ENCODE data around the gene C3orf49.

C3orf49 gene

GRCh38 chr3:63886858-63887257, 67.8 kb downstream of the C3orf49 start:
- no peak for DNase-seq (ENCODE audit: low read depth in 2 of 2)

GRCh38 chr3:63891518-63891917, 72.4 kb downstream of the C3orf49 start:
- no peak for DNase-seq (ENCODE audit: low read depth in 2 of 2)

DNA sequence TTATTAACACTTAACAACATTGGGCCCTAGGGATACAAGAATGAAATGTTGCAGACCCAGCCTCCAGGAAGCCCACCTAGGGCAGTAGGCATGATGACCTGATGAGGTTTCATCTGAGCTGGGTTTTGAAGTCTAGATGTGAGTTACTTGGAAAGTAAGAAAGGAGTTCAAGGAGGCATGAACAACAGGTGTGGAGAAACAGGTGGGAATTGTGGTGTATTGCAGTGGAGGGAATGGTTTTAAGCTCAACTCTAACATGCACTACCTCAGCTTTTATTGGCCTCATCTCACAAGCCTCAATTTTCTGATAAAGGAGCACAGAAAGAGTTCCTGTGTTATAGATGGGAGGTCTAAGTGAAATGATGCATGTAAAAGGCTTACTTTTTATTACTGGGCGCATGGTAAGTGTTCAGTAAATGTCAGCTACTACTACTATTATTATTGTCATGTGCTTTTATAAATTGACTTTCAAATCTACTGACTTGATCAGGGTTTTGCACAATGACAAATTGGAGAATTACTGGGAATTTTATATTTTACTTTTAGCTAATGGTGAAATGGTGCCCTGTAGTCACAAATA, 73.8 kb downstream of the C3orf49 start:
- DNase-seq (ENCODE audit: low read depth in 2 of 2): no peak

- DNase-seq (ENCODE audit: low read depth in 2 of 2): no peak
Measured at GRCh38 chr3:63895422-63896189, 76.5 kb downstream of the C3orf49 start.

- no peak for DNase-seq (ENCODE audit: low read depth in 2 of 2)
Measured at GRCh38 chr3:63896332-63897030, 77.4 kb downstream of the C3orf49 start.
